ENCODE measurements around the gene HLA-E.
"Not testable (repeated sequence)": the region's sequence is repeated elsewhere in the genome, so short reads cannot be mapped to it uniquely, and the experiment has no call there.

GRCh38 chr6:30488697-30489080 lies 620 bp upstream of the HLA-E start:
- not testable (repeated sequence) for TF ChIP-seq CTCF (conservative IDR thresholded peaks at IDR 0.05 in 1 of 2, IDR thresholded peaks at IDR 0.05 in 1 of 2; ENCODE audit: extremely low read depth in 1 of 2, insufficient read depth in 1 of 2, low read depth in 1 of 2, low read length in 2 of 2); EZH2 (IDR thresholded peaks at IDR 0.05; ENCODE audit: borderline replicate concordance, low read length)
